PC-9 (cell line): ENCODE measurements around the gene CFAP46.

ENCODE experiments used
- CTCF ChIP-seq: fragments of 200-600 bp; sonication (generic); conservative IDR thresholded peaks from 2 replicates; pipeline ENCODE4 v1.6.1; 2017; ENCODE audit warnings: mixed run types, antibody characterized with exemption, mild to moderate bottlenecking, moderate library complexity
- EZH2 ChIP-seq: fragments of 200-600 bp; sonication (generic); IDR thresholded peaks from 2 replicates; pipeline ENCODE4 v1.8.0; 2017; ENCODE audit warnings: antibody characterized with exemption, low read depth

- no peak for TF ChIP-seq CTCF
- TF ChIP-seq EZH2, result no peak
Measured at GRCh38 chr10:132798876-132799275, 143.5 kb downstream of the CFAP46 start.
